ENCODE measurements around the gene OR2V2.
A peak's percentile ranks its signal among the peaks of the same experiment; 100 is the strongest.
"Not testable (repeated sequence)": the region's sequence is repeated elsewhere in the genome, so short reads cannot be mapped to it uniquely, and the experiment has no call there.

The OR2V2 gene

DNA sequence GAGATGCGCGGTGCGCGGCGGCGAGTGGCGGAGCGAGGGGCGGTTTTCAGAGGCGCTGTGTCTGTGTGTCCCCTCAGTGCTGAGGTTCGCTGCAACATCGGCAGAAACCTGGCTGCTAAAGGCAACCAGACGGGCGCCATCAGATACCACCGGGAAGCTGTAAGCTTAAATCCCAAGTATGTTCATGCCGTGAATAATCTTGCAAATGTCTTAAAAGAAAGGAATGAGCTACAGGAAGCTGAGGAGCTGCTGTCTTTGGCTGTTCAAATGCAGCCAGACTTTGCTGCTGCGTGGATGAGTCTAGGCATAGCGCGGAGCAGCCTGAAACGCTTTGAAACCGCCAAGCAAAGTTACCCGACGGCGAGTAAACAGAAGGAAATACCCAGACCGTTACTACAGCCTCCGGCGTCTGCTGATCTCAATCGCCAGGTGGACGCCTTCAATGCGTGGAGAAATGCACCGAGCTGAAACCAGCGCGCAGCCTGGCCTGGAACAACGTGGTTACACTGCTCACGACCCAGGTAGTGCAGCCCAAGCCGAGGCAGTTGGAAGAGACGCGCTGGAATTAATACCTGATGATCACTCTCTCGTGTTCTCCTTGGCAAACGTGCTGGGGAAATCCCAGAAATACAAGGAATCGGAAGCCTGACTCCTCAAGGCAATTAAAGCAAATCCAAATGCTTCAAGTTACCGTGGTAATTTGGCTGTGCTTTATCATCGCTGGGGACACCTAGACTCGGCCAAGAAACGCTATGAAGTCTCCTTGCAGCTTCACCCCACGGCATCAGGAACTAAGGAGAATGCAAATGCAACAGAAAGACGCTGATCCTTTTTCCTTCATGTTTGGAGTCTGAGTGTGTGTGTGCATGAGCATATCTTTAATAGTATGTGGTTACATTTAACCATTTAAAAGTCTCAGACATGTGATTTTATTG, 32.3 kb upstream of the OR2V2 start:
- no peak for DNase-seq (ENCODE audit: low spot score)

DNA sequence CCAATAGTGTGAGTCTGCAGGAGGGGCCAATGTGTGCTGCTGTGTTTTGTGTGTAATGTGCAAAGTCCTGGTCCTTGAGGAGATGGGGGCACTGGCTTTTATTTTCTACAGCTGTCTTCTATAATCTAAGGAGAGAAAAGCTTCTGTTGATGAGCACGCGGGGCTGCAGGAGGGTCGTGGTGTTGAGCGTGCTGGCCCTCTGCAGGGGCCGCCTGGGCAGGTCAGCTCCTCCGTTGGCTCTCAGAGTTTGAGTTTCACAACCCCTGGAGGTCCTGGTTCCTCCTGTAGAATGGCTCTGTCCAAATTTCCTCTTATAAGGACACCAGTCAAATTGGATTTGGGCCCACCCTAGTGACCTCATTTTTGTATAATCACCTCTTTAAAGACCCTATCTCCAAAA, 29.0 kb upstream of the OR2V2 start:
- DNase-seq (ENCODE audit: low spot score) = no peak

DNA sequence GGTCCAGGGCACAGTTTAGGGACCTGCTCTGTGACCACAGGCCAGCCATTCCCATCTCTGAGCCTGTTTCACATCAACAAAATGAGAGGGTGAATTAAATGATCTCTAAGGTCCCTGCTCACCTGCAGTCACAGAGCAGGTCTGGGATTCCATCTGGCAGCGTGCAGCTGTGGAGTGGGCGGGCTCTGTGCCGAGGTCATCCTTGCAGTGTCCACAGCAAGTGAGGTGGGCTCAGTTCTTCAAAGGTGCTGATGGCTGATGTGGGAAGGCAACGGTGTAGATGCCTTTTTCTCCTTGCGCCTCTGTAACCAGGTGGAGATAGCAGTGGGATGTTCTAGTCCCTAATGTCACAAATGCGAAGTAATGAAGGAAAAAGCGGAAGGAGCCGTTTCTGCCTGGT, 28.3 kb upstream of the OR2V2 start:
- no peak for DNase-seq (ENCODE audit: low spot score)

DNA sequence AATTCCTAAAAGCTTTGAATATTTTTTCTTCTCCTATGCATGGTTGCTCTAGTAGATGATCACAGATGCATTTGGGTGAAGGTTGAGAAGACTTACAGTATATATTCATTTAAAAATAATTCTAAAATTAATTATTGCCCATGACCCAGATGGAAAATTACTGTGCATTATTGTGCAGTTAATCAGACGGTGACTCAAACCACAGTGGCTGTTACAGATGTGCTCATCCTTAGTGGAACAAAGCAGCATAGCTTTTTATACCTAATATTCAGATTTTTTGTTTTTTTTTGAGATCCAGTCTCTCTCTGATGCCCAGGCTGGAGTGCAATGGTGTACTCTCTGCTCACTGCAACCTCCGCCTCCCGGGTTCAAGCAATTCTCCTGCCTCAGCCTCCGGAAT, 27.1 kb upstream of the OR2V2 start:
- DNase-seq (ENCODE audit: low spot score) = no peak

DNA sequence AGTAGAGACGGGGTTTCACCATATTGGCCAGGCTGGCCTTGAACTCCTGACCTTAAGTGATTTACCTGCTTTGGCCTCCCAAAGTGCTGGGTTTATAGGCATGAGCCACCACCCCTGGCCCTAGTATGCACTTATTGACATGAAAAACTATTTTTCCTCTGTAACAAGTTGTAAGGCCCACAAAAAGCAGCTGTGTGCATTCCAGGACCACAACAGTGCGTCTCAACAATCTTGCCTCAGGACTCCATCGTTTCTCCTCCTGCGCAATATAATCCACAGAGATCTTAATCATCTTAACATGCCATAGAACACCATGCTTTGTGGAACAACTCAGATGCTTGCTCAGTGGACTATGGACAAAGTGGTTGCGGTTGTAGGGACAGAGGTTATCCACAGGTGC, 26.6 kb upstream of the OR2V2 start:
- no peak for DNase-seq (ENCODE audit: low spot score)

DNA sequence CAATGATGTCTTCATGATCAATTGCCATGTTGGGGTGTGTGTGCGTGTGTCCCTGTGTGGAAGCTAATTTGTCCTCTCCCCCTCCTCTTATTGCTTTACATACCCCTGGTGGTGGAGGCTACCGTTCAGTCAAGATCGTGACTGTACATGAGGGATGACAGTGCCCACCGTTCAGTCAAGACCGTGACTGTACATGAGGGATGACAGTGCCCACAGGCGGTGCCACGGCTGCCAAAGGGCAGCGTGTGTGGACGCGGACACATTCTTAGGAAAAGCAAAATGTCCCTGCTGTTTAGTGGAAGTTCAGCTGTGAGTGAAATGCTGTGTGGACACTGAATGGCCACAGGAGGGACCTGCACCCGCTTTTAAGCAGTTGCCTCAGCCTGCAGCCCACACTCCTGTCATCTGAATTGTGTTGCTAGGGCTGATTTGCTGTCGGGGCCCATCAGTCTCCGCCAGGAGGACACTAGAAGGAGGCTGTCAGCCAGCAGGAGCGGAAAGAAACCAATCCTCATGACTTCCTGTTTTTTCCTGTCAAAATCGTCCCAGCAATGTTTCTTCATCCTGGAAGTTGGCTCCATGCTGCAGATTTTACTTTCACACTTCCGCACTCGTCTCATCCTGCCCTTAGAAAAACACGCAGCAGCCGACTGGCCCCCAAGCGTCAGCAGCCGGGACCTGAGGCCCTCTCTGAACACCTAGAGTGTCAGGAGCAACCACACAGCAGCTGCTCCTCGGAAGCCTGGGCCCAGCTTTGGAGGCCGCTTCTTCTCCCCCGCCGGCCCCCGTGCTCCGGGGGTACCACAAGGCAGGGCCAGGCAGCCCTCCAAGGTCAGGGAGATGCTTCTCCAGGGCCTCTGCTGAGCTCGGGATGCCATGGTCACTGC, 25.5 kb upstream of the OR2V2 start:
- DNase-seq (ENCODE audit: low spot score) = no peak

DNA sequence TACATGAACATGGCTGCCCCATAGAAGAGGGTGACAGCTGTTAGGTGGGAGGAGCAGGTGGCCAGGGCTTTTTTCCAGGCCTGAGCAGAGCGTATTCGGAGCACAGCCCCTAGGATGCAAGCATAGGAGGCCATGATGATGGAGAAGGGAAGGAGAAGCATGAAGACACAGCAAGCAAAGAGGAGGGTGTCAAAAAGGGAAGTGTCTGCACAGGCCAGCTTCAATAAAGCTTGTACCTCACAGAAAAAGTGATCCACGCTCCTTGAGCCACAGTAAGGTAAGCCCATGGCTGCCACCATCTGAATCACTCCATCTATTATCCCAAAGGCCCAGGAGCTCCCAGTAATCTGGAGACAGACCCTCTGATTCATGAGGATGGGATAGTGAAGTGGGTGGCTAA, 22.9 kb upstream of the OR2V2 start:
- no peak for DNase-seq (ENCODE audit: low spot score)

DNA sequence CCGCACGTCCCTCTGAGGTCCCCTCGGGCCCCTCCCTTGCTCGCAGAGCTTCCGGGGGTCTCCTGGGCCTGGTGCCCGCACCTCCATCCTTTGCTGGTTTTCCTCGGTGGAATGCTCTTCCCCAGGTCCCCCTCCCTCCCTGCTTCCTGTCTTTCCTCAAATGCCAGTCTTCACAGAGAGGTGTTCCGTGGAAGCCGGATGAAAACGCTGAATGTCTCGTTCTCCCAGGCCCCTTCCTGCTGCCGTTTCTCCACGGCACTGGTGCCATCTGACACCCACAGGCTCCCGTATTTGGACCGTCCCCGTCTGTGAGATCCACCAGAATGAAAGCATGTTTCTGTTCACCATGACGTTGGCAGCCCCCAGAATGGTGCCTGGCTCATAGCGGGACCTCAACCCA, 20.5 kb upstream of the OR2V2 start:
- no peak for DNase-seq (ENCODE audit: low spot score)

DNA sequence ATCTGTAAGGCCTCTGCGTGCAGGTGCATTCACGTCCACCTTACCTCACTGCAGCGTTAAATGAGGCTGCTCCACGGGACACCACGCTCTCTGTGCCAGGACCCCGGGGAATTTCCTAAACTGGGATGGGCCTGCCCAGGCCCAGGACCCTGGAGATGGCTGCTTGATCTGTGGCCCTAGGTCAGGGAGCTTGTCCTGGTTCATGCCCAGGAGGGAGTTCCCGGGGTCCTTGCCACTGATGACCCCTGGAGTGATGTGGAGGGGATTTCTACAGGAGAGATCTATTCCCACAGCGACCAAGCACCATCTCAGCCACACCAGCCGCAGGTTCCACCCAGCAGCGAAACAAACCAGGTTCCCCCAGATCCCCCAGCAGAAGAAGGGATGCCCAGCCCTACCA, 19.9 kb upstream of the OR2V2 start:
- DNase-seq (ENCODE audit: low spot score) = no peak

DNA sequence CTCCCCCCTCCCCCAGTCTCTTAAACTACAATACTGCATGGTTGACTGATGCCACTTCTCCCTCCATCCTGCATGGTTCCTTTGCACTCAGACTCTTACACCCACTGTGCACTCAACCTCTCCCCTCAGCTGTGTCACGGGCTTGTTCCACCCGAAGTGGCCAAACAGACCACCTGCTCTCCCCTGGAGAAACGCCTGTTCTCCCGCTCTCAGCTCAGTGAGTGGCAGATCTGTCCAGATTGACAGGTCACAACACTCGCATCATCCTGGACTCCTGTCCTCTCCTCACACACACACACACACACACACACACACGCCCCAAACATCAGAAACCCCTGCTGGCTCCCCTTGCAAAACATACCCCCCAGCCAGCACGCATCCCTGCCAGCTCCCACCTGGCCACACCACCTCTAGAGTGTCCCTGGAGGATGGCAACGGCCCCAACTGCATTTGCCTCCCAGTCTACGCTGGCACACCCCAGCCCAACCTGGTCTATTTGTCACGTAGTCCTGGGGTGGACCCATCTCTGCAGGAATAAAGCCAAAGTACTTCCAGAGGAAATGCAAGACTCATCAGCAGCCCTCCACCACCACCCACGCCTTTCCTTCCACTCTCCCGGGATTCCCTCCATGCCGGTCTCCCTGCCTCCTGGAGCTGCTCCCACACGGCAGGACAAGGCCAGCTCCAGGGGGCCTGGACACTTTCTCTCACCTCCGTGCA, 19.3 kb upstream of the OR2V2 start:
- DNase-seq (ENCODE audit: low spot score) = no peak

DNA sequence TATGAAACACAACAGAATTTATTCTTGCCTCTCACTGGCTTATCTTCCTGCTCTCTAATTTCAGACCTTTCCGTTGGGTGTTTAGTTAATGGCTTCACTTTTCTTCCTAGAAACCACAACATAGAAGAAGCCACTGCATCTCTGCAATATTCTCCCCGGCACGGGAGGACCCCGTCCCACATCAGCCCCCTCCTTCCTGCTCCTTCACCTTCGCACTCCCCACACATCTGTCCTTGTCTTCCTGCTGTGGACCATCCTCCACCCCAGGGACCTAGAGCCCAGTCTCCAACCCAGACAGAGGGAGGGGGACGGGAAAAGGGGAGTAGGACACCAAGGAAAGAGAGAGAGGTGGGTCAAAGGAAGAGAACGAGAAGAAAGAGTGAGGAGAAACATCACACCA, 17.8 kb upstream of the OR2V2 start:
- DNase-seq (ENCODE audit: low spot score) = no peak

DNA sequence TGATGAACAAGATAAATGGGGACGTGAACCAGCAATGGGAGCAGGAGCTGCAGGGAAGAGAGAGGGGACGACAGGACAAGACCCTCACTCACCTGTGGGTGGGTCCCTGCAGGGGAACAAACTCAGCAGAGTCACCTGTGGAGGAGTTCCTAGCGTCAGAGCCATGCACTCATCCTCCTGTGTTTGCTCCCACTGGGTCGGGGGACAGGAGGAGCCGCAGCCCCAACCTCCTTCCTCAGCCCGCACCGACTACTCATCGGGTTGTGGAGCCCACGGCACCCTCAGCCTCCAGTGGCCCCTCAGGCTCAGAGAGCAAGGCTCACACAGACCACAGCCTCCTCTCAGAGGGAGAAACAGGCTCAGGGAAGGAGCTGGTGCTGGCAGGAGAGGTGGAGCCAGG, 17.3 kb upstream of the OR2V2 start:
- DNase-seq (ENCODE audit: low spot score) = not testable (repeated sequence)

DNA sequence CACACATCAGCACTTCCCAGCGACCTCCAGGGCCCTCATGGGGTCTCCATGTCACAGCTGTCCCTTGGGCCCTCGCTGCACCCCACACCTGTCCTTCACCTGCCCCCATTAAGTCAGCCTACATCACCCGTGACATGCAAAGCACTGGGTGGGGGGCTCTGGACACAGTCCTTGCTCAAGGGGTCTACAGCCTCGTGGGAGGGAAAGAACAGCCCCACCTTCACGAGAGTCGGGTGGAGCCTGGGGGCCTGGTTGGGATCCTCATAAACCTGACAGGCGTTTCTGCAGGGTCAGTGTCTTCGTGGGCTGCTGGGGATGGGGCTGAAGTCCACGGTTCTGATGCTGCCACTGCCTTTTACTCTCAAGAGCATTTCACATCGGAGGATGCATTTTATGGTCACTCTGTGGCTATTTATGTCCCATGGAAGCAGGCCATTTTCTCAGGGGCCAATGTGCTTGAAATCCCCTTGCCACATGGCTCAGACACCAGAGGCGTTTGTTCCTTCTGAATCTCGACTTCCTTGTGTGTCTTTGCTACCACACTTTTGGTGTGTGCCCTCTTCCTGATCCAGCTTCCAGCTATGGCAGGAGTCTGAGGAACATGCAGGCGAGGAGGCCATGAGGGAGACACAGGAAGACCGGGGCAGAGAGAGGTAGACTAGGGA, 16.4 kb upstream of the OR2V2 start, which contains the start of gene OR2V1:
Gene OR2V1, minus strand, starts transcription at position 338 of the 665 bp plus-strand sequence. CDS start 5,865 bp downstream, outside the sequence.
- no peak for DNase-seq (ENCODE audit: low spot score)

DNA sequence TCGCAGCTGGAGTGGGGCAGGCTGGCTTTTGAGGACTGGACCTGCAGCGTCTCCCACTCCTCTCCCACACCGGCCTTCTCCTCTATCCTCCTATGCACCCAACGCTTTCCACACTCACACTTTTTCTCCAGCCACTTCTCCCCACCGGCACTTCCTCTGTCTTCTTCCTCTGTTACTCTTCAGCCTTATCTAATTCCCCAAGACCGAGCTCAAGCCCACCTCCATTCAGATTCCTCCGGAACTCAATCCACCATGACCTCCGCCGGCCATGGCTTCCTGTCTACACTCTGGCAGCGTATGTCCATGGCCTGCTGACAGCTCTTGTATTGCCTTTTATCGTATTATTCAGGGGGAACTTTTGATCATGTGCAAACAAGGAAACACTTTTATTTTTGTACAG, 15.9 kb upstream of the OR2V2 start:
- DNase-seq (ENCODE audit: low spot score) = no peak

DNA sequence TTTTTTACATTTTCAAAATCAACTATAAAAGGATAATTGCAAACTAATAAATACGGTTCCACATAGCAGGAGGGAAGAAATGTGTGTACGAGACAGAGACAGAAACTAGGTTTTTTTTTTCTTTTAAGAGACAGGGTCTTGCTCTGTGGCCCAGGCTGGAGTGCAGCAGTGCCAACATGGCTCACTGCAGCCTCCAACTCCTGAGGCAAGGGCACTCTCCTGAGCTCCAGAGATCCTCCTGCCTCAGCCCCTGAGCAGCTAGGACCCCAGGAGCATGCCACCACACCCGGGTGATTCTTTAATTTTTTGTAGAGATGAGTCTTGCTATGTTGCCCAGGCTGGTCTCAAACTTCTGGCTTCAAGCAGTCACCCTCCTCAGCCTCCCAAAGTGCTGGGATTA, 14.3 kb upstream of the OR2V2 start:
- no peak for DNase-seq (ENCODE audit: low spot score)

DNA sequence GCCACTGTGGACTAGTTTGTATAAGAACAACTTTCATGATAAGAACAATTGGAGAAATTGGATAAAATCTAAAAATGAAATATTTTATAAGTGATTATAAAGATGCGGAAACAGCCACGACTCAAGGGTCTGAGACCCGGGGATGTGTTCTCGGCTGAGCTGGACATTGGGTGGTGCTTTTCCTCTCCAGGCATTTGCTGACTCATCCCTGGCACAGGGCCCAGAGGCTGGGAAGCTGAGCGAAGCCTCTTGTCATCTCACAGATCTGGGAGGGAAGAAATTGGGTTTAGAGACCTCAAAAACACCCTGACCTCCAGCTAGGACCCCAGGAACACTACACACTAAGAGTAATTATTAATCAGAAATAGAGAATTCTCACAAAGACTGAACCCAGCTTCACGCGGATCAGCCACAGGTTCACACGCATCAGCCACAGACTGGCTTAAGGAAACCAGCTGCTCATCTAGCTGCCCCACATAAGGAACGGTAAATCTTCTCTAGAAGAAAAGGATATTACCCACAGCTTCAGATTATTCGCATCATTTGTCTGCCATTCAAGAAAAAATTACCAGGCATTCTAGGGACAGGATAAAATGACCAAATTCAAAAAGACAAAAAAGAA, 13.7 kb upstream of the OR2V2 start:
- peak; percentile 68 for DNase-seq (ENCODE audit: low spot score)

DNA sequence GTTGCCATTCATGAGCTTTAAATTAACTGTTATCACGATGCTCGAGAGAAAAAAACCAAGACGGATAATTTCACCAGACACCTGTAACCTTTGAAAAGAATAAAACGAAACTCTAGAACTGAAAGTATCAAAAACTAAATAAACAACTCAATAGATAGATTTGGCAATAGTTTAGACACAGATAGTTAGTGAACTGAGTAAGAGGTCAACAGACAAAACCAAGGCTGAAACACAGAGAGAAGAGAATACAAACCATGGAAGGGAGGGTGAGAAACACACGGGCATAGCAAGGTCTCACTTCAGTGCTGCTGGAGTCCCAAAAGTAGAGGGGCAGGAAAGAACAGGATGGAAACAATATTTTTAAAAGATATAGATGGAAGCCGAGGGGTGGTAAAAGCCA, 13.1 kb upstream of the OR2V2 start:
- no peak for DNase-seq (ENCODE audit: low spot score)

DNA sequence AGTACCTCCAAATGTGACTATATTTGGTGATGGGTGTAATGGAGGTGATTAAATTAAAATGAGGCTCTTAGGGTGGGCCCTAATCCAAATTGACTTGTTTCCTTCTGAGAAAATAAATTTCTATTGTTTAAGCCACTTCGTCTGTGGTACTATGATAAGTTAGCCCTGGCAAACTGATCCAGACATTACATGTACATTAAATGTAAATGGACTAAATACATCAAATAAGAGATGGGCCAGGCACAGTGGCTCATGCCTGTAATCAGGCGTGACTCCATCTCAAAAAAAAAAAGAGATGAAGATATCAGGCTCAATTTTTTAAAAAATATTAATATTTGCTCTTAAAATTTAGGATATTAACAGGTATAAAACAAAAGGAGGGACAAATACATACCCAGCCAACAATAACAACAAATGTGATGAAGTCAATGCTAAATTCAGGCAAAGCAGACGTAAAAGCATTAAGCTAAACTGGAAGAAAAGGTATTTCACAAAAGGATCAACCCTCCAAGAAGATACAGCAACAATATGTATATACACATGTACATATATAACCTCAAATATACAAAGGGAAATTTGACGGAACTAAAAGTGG, 10.9 kb upstream of the OR2V2 start:
- DNase-seq (ENCODE audit: low spot score) = no peak

DNA sequence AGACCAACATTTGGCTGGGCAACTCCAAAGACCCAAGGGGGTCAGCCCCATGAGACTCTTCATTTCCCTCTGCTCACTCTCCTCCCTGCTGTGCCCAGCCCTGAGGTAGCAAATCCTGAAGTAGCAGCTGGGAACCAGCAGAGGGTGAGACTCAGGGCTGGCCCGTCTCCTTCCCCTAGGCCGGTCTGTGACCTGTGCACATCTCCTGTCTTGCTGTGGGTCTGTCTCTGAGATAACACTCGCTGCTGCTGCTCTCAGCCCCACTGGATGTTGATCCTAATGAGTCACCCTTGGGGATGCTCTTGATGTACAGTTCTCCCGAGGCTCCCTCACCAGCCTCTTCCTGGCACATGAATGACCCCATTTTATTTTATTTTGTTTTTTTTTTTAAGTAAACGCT, 9.1 kb upstream of the OR2V2 start:
- DNase-seq (ENCODE audit: low spot score) = no peak

DNA sequence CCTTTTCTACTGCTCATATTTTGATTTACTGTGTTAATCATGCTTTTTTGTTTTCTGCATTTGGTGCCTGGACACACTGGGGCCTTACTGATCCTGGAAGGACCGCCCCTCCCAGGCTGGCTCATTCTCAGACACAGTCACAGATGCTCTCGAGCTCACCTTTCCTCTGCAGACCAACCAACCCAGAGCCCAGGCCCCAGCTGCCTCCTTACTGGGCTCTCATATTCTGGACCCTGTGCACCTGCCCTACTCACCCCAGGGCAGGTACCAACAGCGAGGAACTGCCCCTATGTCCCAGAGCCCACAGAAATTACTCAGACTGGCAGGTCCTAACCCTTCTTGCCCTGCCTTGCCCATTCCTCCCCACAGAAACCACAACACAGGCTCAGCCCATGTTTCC, 6.6 kb upstream of the OR2V2 start:
- no peak for DNase-seq (ENCODE audit: low spot score)

DNA sequence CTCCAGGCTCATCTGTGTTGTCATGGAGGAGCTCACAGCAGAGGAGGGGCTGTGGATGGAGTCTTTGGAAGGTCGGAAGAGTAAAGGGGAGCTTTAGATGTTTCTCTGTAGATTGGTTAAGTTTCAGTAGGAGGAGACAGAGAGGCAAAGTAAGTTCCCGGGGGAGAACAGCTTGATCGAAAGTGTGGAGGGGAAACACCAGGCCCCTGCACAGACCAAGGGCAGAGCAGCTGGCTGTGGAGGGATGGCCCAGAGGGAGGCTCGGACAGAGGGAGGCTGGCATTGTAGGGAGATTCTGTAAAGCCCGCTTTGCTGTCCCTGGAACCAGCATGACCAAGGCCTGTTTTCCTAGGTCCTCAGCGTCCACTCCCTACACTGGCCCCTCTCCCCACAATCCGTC, 5.3 kb upstream of the OR2V2 start:
- DNase-seq (ENCODE audit: low spot score) = no peak

Data from LoVo (cell line).